Measurements from ENCODE around the gene NMD3.

NMD3 gene

GRCh38 chr3:161197855-161198850 lies 23.0 kb upstream of the NMD3 start:
- TF ChIP-seq CTCF (conservative IDR thresholded peaks at IDR 0.05; ENCODE audit: control insufficient read depth, insufficient read depth, low read depth, low read length) = no peak
- peak; percentile 41 for DNase-seq (ENCODE audit: low read depth)
- H3K4me3 ChIP-seq (ENCODE audit: control insufficient read depth, low read depth, low read length) = no peak overlapping the region

GRCh38 chr3:161199926-161200325 lies 21.2 kb upstream of the NMD3 start:
- TF ChIP-seq CTCF (conservative IDR thresholded peaks at IDR 0.05; ENCODE audit: control insufficient read depth, insufficient read depth, low read depth, low read length) = no peak

GRCh38 chr3:161203485-161204098 lies 17.5 kb upstream of the NMD3 start:
- no peak for DNase-seq (ENCODE audit: low read depth)
- TF ChIP-seq CTCF (conservative IDR thresholded peaks at IDR 0.05; ENCODE audit: control insufficient read depth, insufficient read depth, low read depth, low read length) = no peak
- H3K4me3 ChIP-seq (ENCODE audit: control insufficient read depth, low read depth, low read length) = no peak overlapping the region

More at GRCh38 chr3:161199926-161200325, 21.2 kb upstream of the NMD3 start:
- DNase-seq (ENCODE audit: low read depth) = no peak
- no peak overlapping the region for H3K4me3 ChIP-seq (ENCODE audit: control insufficient read depth, low read depth, low read length)

DNA sequence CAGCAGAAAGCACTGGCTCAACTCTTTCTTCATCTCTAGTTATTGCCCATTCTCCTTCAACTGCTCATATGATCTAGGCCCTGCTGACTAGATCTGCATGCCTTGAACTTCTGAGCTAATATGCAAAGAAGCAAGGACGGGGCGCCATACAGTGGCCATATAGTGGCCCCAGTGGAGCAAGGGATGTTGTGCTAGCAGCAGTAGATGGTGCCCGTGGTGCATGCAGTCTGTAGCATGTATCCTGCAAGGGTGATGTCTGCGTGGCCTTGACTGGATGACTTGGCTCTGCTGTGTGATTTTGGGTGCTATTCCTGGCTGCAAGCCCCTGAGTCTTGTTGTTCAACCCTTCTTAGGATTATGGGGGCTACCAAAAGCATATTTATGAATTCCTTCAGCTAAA lies 12.2 kb upstream of the NMD3 start:
- no peak overlapping the region for H3K4me3 ChIP-seq (ENCODE audit: control insufficient read depth, low read depth, low read length)
- no peak for TF ChIP-seq CTCF (conservative IDR thresholded peaks at IDR 0.05; ENCODE audit: control insufficient read depth, insufficient read depth, low read depth, low read length)
- no peak for DNase-seq (ENCODE audit: low read depth)

DNA sequence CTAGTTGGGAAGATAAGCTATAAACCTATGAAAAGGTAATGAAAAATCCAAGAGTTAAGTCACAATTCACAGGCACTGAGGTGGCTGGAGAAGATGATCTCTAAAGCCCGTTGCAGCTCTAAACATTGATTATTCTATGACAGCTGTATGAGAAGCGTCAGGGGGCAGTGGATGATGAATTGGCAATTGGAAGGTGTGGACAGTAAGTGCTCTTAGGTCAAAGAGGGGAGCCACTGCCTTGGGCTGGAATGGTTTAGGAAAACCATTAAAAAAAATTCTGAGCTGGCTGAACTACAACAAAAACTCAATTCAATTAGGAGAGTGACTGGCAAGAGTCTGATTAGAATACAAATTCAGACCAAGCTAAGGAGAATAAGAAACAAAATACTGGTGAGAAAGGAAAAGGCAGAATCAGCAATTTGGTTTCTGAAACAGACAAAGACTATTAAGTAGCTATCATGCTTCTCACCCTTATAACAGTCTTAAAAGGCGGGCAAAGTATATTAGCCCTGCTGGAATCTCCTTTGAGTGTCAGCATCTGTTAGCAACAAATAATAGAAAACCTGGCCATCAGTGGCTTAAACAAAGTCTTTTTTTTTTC lies 8.8 kb upstream of the NMD3 start:
- DNase-seq (ENCODE audit: low read depth) = no peak
- no peak for TF ChIP-seq CTCF (conservative IDR thresholded peaks at IDR 0.05; ENCODE audit: control insufficient read depth, insufficient read depth, low read depth, low read length)
- H3K4me3 ChIP-seq (ENCODE audit: control insufficient read depth, low read depth, low read length) = no peak overlapping the region

DNA sequence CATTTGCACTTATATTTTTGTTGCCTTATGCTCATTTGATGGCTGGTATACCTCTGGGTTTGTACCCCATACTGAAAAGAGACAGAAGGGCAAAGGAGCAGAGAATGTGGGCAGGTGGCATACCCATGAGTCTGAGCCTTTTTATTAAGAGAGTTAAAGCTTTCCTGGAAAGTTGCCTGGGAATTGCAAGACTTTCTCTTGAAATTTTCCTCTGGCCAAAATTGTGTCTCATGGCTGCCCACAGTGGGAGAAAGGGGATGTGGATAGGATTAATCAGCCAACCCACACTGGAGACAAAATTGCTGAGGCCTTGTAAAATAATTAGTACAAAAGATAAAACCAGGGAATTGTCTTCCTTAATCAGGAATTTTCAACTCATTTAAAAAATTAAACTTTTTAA lies 8.2 kb upstream of the NMD3 start:
- peak; percentile 64 for DNase-seq (ENCODE audit: low read depth)
- H3K4me3 ChIP-seq (ENCODE audit: control insufficient read depth, low read depth, low read length) = no peak overlapping the region
- TF ChIP-seq CTCF (conservative IDR thresholded peaks at IDR 0.05; ENCODE audit: control insufficient read depth, insufficient read depth, low read depth, low read length) = no peak
